OCI-LY3 (cell line): Measurements from ENCODE around the gene TMEM150B.

ENCODE experiments used
- EZH2phosphoT487 ChIP-seq: fragments of 200-600 bp; shearing (Covaris generic); IDR thresholded peaks from 2 replicates; pipeline ENCODE4 v1.6.1; 2018; ENCODE audit warnings: antibody characterized with exemption, mixed run types, low read depth
- TF ChIP-seq, protein P1 (sequence below): fragments of 200-600, 300-600 bp; sonication (generic); IDR thresholded peaks from 2 replicates; pipeline ENCODE4 v1.5.1; 2014; ENCODE audit warnings: antibody characterized with exemption, low read length, low read depth

DNA sequence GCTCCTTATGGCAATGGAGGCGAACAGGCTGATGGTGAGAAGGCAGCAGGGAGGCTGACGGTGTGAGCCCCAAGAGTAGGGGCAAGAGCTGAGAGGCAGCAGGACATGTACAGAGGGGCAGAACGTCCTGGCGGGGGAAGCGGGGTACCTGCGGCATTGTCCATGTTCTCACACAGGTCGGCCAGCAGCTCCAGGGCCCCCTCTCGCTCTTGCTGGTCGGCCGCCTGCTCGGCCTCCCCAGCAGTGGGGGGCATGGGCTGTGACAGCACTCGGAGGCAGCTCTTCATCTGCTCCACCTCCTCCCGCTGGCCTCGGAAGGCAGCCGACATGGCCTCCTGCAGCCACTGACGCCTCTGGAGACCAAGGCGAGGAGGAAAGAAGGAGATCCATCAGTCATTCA, 47.6 kb downstream of the TMEM150B start:
- TF ChIP-seq, protein P1, sequence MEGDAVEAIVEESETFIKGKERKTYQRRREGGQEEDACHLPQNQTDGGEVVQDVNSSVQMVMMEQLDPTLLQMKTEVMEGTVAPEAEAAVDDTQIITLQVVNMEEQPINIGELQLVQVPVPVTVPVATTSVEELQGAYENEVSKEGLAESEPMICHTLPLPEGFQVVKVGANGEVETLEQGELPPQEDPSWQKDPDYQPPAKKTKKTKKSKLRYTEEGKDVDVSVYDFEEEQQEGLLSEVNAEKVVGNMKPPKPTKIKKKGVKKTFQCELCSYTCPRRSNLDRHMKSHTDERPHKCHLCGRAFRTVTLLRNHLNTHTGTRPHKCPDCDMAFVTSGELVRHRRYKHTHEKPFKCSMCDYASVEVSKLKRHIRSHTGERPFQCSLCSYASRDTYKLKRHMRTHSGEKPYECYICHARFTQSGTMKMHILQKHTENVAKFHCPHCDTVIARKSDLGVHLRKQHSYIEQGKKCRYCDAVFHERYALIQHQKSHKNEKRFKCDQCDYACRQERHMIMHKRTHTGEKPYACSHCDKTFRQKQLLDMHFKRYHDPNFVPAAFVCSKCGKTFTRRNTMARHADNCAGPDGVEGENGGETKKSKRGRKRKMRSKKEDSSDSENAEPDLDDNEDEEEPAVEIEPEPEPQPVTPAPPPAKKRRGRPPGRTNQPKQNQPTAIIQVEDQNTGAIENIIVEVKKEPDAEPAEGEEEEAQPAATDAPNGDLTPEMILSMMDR, result no peak
- no peak for TF ChIP-seq EZH2phosphoT487
